G401.6 (cell line): ENCODE data around the gene SPTBN2.
"Not testable (repeated sequence)": the region's sequence is repeated elsewhere in the genome, so short reads cannot be mapped to it uniquely, and the experiment has no call there.

Experiments used
- FAIRE-seq: peaks from 2 replicates; lab custom pipeline; 2012; peaks lifted over from hg19 to GRCh38; lab: Jason Lieb, UNC

The SPTBN2 gene

DNA sequence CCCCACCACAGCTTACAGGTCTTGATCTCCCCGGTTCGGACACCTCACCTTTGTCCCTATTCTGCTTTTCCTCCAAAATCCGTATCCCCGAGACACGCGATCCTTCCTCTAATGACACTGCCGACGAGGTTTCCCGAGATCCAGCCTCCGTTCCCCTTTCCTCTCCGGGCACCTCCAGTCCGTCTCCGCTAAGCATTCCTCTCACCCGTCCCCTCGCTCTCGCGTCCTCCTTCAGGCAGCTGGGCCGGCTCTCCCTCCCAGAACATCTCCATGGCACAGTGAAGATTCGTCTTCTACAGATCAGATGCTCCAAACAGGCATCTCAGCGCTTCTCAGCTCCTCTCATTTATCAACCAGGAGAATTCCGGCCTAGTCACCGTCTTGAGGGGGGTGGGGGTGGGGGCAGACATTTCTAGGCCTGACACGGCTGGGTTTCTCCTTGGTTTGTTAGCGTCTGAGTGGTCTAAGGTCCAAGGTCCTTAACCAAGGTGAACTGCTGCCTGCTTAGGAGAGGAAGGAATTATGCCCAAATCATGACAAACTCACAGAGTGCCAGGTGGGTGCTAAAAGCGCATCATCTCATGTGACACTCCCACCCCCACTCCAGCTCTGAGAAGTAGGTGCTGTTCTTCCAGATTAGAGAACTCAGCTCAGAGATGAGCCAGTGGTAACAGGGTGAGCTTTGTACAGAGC, at the start of gene SPTBN2:
Gene SPTBN2, minus strand, starts transcription at position 524 of the 693 bp plus-strand sequence. CDS start 7,976 bp downstream, outside the sequence.
- FAIRE-seq: no peak

DNA sequence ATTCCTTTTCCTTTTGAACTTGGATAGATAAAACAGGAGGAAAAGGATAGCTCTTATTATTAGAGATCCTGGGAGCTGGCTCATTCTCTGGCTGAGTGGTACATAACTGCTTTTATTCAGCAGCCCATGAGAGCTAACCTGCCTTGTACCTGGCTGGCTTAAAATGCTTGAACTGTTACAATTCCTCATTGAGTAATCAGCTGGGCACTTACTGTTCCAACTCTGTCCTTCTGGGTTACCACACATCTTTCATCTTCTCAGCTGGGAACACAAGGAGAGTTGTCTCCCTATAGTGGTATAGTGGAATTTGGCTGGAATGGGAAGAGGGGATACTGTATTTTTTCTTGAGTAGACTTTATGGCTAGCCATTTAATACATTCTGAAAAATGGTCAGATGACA, 39.8 kb upstream of the SPTBN2 start:
- FAIRE-seq: no peak

GRCh38 chr11:66768088-66768521, 39.1 kb upstream of the SPTBN2 start:
- FAIRE-seq: no peak

- FAIRE-seq: no peak
Observed at GRCh38 chr11:66767666-66768065, 38.6 kb upstream of the SPTBN2 start.

DNA sequence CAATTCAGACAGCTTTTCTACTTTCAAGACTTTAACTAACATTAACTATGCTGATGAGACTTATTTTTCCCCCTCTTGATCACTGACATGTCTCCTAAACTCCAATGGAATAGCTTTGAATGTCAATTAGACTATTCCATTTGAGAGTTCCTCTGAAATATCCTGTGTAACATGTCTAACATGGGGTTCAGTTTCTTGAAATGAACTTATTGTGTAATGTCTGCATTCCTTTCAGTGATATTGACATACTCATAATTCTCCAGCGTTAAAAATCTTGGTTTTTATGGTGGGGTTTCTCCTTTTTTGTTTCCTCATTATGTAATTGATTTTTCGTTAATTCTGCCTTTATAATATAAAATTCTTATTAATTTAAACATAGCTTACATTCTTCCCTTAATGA, 37.7 kb upstream of the SPTBN2 start:
- FAIRE-seq: no peak

DNA sequence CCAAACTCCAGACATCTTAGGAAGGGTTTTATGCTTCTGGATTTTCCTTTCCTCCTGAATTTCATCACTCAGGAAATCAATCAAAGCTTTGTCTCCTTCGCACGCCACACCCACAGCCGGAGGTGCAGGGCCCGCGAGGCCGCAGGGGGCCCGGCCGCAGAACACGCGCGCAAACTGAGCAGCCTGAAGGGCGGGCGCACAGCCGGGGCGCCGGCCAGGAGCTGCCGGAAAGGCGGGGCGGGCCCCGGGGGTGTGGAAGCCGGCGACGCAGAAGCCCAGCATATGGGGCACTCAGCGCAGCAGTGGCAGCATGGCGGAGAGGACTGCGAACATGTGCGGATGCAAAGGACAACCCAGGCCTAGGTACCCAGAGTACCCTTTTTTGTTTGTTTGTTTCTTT, 33.1 kb upstream of the SPTBN2 start:
- FAIRE-seq: no peak

DNA sequence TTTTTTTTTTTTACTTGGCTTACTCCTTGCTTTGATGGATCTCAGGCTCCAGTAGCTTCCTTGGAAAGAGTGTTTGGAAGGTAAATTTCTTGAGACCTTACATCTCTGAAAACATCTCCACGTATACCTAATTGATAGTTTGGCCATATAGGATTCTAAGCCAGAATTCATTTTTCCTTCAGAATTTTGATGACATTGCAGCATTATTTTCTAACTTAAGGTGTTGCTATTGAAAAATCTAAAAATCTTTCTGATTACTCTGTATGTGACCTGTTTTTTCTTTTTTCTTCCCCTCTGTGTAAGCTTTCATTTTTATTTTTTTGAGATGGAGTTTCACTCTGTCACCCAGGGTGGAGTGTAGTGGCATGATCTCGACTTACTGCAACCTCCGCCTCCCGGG, 23.1 kb upstream of the SPTBN2 start:
- FAIRE-seq: no peak

DNA sequence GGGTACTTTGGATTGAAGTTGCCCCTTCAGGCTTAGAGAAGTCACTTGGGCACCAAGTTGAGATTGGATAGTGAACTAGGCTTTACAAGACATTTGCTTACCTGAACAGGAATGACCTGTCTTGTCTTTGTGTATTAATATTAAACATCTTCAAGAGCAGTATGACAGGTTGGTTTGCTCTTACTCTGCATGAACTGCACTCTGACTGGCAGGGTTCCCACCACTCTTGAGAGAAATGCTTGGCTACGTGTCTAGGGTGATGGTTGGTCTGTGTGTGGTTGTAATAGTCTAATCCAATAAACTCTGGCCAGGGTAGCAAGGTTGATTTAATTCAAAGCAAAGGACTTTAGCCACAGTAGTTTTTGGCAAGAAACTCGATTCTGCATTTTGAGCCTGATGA, 20.1 kb upstream of the SPTBN2 start:
- FAIRE-seq: no peak

- no peak for FAIRE-seq
Observed at GRCh38 chr11:66747480-66747879, 18.5 kb upstream of the SPTBN2 start.

GRCh38 chr11:66745356-66746235, 16.6 kb upstream of the SPTBN2 start:
- no peak for FAIRE-seq

GRCh38 chr11:66744485-66745355, 15.7 kb upstream of the SPTBN2 start:
- FAIRE-seq: no peak

- FAIRE-seq: no peak
Observed at GRCh38 chr11:66743271-66743968, 14.4 kb upstream of the SPTBN2 start.

- FAIRE-seq: no peak
Observed at GRCh38 chr11:66741153-66741552, 12.1 kb upstream of the SPTBN2 start.

DNA sequence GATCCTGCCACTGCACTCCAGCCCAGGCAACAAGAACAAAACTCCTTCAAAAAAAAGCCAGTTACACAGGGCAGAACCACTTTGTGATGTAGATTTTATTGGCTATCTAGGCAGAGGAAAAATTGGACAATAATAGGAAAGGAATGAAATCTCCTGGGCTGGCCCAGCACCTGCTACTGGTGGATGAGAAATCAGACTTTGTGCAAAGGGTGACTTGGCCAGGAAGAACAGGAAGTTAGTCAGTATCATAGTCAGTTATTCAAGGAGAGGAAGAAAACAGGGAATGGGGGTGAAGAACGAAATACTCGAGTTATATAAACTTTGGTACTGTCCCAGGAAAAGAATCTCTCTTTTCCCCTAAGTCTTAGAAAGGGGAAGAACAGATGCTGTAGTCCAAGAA, 11.0 kb upstream of the SPTBN2 start:
- no peak for FAIRE-seq

DNA sequence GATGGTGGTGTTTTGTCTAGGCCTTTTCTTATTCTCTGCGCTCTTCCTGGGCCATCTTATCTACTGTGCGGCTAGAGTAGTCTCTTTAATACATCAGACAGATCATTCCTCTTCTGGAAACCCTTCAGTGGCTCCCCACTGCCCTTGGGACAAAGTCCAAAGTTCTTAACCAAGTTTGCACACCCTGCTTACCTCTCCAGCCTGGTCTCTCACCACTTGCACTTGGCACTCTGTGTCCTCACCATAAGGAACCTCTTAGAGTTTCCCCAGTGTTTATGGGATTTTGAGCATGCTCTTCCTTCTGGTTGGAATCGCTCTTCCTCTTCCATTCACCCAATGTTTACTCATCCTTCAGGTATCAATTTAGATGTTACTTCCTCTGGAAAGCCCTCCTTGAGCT, 5.2 kb upstream of the SPTBN2 start:
- no peak for FAIRE-seq

DNA sequence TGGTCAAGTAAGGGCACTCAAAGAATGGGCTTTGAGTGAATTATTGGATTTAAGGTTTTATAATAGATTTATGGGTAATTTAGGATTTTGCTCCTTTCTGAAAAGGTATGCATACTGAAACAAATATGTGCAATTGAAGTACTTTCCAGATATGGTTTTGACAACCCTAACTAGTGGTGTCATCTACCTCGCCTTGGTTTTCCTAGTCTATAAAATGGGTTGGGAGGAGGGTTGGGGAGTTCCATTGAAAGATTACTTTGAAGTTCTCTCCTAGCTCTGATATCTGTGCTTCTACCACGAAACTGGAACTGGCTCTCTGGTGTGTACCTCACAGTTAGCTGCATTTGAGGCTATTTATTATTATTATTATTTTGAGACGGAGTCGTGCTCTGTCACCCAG, 431 bp upstream of the SPTBN2 start:
- no peak for FAIRE-seq

DNA sequence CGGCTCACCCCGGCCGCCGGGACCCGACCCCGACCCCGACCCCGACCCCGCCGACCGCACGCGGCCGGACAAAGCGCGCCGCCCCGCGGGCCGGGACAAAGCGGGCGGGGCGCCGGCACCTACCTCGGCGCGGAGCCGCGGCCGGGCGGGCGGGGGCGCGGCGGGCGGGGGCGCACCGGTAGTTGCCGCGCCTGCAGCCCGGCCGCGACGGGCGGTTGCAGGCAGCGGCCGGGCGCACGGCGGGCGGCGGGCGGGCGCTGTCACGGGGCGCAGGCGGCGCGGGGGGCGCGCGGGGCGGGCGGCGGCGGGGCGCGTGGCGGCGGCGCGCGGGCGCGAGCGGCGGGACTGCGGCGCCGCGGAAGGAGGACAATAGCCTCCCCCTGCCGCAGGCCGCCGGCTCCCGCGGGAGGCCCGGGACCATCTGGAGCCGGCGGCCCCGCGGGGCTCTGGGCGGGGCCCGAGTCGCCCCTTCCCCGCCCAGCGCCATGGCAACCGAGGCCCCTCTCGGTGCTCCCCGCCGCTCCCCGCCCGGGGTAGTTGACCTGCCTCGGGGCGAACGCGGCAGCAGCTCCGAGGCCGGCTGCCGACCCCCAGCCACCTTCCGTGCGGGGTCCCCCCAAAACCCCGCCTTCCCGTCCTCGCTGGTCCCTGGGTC, 851 bp downstream of the SPTBN2 start:
- no peak for FAIRE-seq

GRCh38 chr11:66727282-66728037, 1.6 kb downstream of the SPTBN2 start:
- FAIRE-seq: no peak

GRCh38 chr11:66725647-66726046, 3.4 kb downstream of the SPTBN2 start:
- peak; percentile 82 for FAIRE-seq

- no peak for FAIRE-seq
Observed at GRCh38 chr11:66725114-66725513, 3.9 kb downstream of the SPTBN2 start.

GRCh38 chr11:66724167-66724566, 4.8 kb downstream of the SPTBN2 start:
- not testable (repeated sequence) for FAIRE-seq
